ENCODE data around the gene ACTN4.

DNA sequence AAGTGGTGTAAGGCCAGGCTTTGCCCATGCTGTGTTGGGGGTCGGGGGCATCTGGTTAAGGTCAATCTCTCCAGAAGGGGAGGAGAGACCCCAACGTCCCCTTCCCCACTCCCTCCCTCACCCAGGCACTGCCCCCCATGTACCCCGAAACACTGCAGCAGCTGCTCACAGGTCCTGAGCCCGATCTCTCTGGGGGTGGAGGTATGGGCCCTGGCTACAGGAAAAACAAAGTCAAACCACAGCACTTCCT is 86.7 kb downstream of the ACTN4 start:
- no peak for TF ChIP-seq CTCF (conservative IDR thresholded peaks at IDR 0.05)
- no peak for TF ChIP-seq EZH2 (IDR thresholded peaks at IDR 0.05; ENCODE audit: low read depth)

Data from PC-9 (cell line).